ENCODE data around the gene PELI2.

Gene PELI2

GRCh38 chr14:56100556-56100955, 17.7 kb upstream of the PELI2 start:
- TF ChIP-seq CTCF (IDR thresholded peaks at IDR 0.05; ENCODE audit: low read length), result no peak
- TF ChIP-seq EZH2 (IDR thresholded peaks at IDR 0.05; ENCODE audit: borderline replicate concordance, low read length), result no peak
- no peak overlapping the region for H3K4me3 ChIP-seq (ENCODE audit: low read depth, low read length, poor library complexity, severe bottlenecking)
- no peak overlapping the region for H2AFZ ChIP-seq (ENCODE audit: low read length)
- no peak overlapping the region for H3K9ac ChIP-seq (ENCODE audit: low read length)
- no peak overlapping the region for H3K27ac ChIP-seq (ENCODE audit: low read depth, low read length, poor library complexity, severe bottlenecking)
- no peaks in the 10 kb centered on the region for H3K79me2 ChIP-seq (ENCODE audit: insufficient read depth, low read length)
- no peaks in the 10 kb centered on the region for H3K36me3 ChIP-seq (ENCODE audit: insufficient read depth, low read length)
- H3K9me2 ChIP-seq (ENCODE audit: low read depth, low read length), result no peaks in the 10 kb centered on the region
- H4K20me1 ChIP-seq (ENCODE audit: insufficient read depth, low read length), result no peaks in the 10 kb centered on the region
- H3K4me2 ChIP-seq (ENCODE audit: low read length), result no peak overlapping the region
- H3K4me1 ChIP-seq (ENCODE audit: insufficient read depth, low read length, severe bottlenecking), result no peaks in the 10 kb centered on the region
- H3F3A ChIP-seq (ENCODE audit: insufficient read depth, low read length), result no peaks in the 10 kb centered on the region
- no peaks in the 10 kb centered on the region for H3K27me3 ChIP-seq (ENCODE audit: insufficient read depth, low read length)
- no peaks in the 10 kb centered on the region for H3K9me3 ChIP-seq (ENCODE audit: low read length)

- H4K20me1 ChIP-seq (ENCODE audit: insufficient read depth, low read length), result no peaks in the 10 kb centered on the region
These were observed 15.3 kb upstream of the PELI2 start for GRCh38 chr14:56102941-56103340.

GRCh38 chr14:56107615-56108014, 10.6 kb upstream of the PELI2 start:
- Histone ChIP-seq H3K27ac (ENCODE audit: low read depth, low read length, poor library complexity, severe bottlenecking) (no peak overlapping the region), H4K20me1 (ENCODE audit: insufficient read depth, low read length) (no peaks in the 10 kb centered on the region), H3K4me2 (ENCODE audit: low read length) (no peak overlapping the region), H3K79me2 (ENCODE audit: insufficient read depth, low read length) (no peaks in the 10 kb centered on the region), H3K27me3 (ENCODE audit: insufficient read depth, low read length) (no peaks in the 10 kb centered on the region), H3K9ac (ENCODE audit: low read length) (no peak overlapping the region), H3K9me3 (ENCODE audit: low read length) (no peaks in the 10 kb centered on the region), H3K4me3 (ENCODE audit: low read depth, low read length, poor library complexity, severe bottlenecking) (no peak overlapping the region), H3F3A (ENCODE audit: insufficient read depth, low read length) (no peaks in the 10 kb centered on the region), H3K4me1 (ENCODE audit: insufficient read depth, low read length, severe bottlenecking) (no peaks in the 10 kb centered on the region), H3K36me3 (ENCODE audit: insufficient read depth, low read length) (no peaks in the 10 kb centered on the region), H2AFZ (ENCODE audit: low read length) (no peak overlapping the region), H3K9me2 (ENCODE audit: low read depth, low read length) (no peaks in the 10 kb centered on the region)
- TF ChIP-seq CTCF (IDR thresholded peaks at IDR 0.05; ENCODE audit: low read length) (no peak), EZH2 (IDR thresholded peaks at IDR 0.05; ENCODE audit: borderline replicate concordance, low read length) (no peak)

More at GRCh38 chr14:56102941-56103340, 15.3 kb upstream of the PELI2 start:
- Histone ChIP-seq H3K27ac (ENCODE audit: low read depth, low read length, poor library complexity, severe bottlenecking) (no peak overlapping the region), H3K27me3 (ENCODE audit: insufficient read depth, low read length) (no peaks in the 10 kb centered on the region), H3F3A (ENCODE audit: insufficient read depth, low read length) (no peaks in the 10 kb centered on the region), H3K9ac (ENCODE audit: low read length) (no peak overlapping the region), H3K9me3 (ENCODE audit: low read length) (no peaks in the 10 kb centered on the region), H3K36me3 (ENCODE audit: insufficient read depth, low read length) (no peaks in the 10 kb centered on the region), H3K79me2 (ENCODE audit: insufficient read depth, low read length) (no peaks in the 10 kb centered on the region), H3K4me2 (ENCODE audit: low read length) (no peak overlapping the region), H3K9me2 (ENCODE audit: low read depth, low read length) (no peaks in the 10 kb centered on the region), H2AFZ (ENCODE audit: low read length) (no peak overlapping the region), H3K4me3 (ENCODE audit: low read depth, low read length, poor library complexity, severe bottlenecking) (no peak overlapping the region), H3K4me1 (ENCODE audit: insufficient read depth, low read length, severe bottlenecking) (no peaks in the 10 kb centered on the region)
- TF ChIP-seq EZH2 (IDR thresholded peaks at IDR 0.05; ENCODE audit: borderline replicate concordance, low read length) (no peak), CTCF (IDR thresholded peaks at IDR 0.05; ENCODE audit: low read length) (no peak)

Data from OCI-LY1 (cell line).